ENCODE measurements around the gene TREML1. TPM values are rescaled to one million over a fixed set of nuclear protein-coding genes. Genes with fewer than 3 reads are reported as not detected.
A peak's percentile ranks its signal among the peaks of the same experiment; 100 is the strongest.

TREML1 gene
- total and polyA plus RNA-seq, 2 of the 8 experiments (the other 6 are each of a cell fraction or from before 2014, with no cell fraction given): 0.08 TPM; not detected in 1

GRCh38 chr6:41182069-41183034 lies 28.2 kb upstream of the TREML1 start:
- H2BK120ac ChIP-seq (replicated peaks; ENCODE audit: low read depth, low read length): no peak overlapping the region
- no peaks in the 10 kb centered on the region; the same call in 1 of the 2 replicates for H3K23me2 ChIP-seq (ENCODE audit: low read depth, low read length)
- no peaks in the 10 kb centered on the region for H3K36me3 ChIP-seq (ENCODE audit: control insufficient read depth in 2 of 4, insufficient read depth in 4 of 4, low read length in 3 of 4)
- peaks cover 0 to 4% (median 0%) of the 10 kb centered on the region in 4 experiments; a peak in 1 of 7 replicates for H3K4me1 ChIP-seq (replicated peaks in 1 of 4; ENCODE audit: control insufficient read depth in 3 of 4, insufficient read depth in 4 of 4, low read length in 3 of 4)
- H4K91ac ChIP-seq (replicated peaks; ENCODE audit: insufficient read length, low read length): no peak overlapping the region
- H3K79me1 ChIP-seq (ENCODE audit: low read depth, low read length): no peaks in the 10 kb centered on the region
- H2BK12ac ChIP-seq (ENCODE audit: low read depth, low read length): no peak overlapping the region; the same call in 1 of the 2 replicates
- POLR2A ChIA-PET (ENCODE audit: partially characterized antibody): interaction anchor here (0.9 to 1.4 kb wide), 4 partner anchors 9 to 81 kb away, joined by 3 to 5 read pairs (median 4); no protein-coding TSS in a partner anchor
- no peak overlapping the region for H3K27ac ChIP-seq (ENCODE audit: low read depth, low read length)
- CTCF ChIA-PET (ENCODE audit: partially characterized antibody): interaction anchor here (0.5 to 5.0 kb wide), 49 partner anchors 8 to 1991 kb away, joined by 3 to 66 read pairs (median 4); partner anchors contain the start of genes TREM1, TREML1 and TREML4
- H2BK15ac ChIP-seq (ENCODE audit: low read length): no peak overlapping the region
- 94% methylated on average over 3 of the region's 4 CpGs; no CpG with 5 or more reads in 1 of the 2 experiments for WGBS, 2 experiments (ENCODE audit: extremely low coverage in 1 of 2, insufficient coverage in 1 of 2, insufficient read length in 1 of 2, insufficient replicate concordance in 2 of 2, low coverage in 1 of 2, low lambda C conversion rate in 2 of 2, missing lambda C conversion rate in 1 of 2)
- H3K4me3 ChIP-seq (ENCODE audit: extremely low read depth in 1 of 4, insufficient read depth in 2 of 4, low read depth in 3 of 4, low read length in 4 of 4): no peak overlapping the region
- H2AK5ac ChIP-seq (ENCODE audit: low read depth, low read length): no peak overlapping the region
- H4K5ac ChIP-seq (ENCODE audit: insufficient read length, low read depth, low read length): no peak overlapping the region
- H3K56ac ChIP-seq (replicated peaks; ENCODE audit: insufficient read length, low read depth, low read length): no peak overlapping the region
- FAIRE-seq (peak; percentile 98), DNase-seq (ENCODE audit: low read depth in 1 of 2, low spot score in 2 of 2) (peak in 1 of 2 experiments; percentile 53)
- H3K4me2 ChIP-seq (ENCODE audit: insufficient read depth in 1 of 2, low read depth in 2 of 2, low read length in 2 of 2): no peak overlapping the region
- peak overlapping the region; percentile 6; the same call in 1 of the 2 replicates for H4K8ac ChIP-seq (ENCODE audit: extremely low read depth, insufficient read depth, low read length)
- H3K4ac ChIP-seq (replicated peaks; ENCODE audit: insufficient read length, low read depth, low read length): no peak overlapping the region
- H4K20me1 ChIP-seq (replicated peaks in 1 of 2; ENCODE audit: control insufficient read depth in 1 of 2, insufficient read depth in 2 of 2, low read length in 2 of 2): no peaks in the 10 kb centered on the region
- no peak overlapping the region for H3K18ac ChIP-seq (ENCODE audit: extremely low read depth, low read length)
- H2BK20ac ChIP-seq (ENCODE audit: low read length): no peak overlapping the region
- no peaks in the 10 kb centered on the region for H3K9me3 ChIP-seq (ENCODE audit: insufficient read depth in 2 of 2, low read depth in 1 of 2, low read length in 1 of 2)
- no peak overlapping the region for H3K9ac ChIP-seq (replicated peaks in 1 of 4; ENCODE audit: extremely low read depth in 1 of 4, low read depth in 3 of 4, low read length in 3 of 4)
- no peak overlapping the region for H3K23ac ChIP-seq (ENCODE audit: insufficient read length)
- no peak overlapping the region for H3K14ac ChIP-seq (ENCODE audit: insufficient read length)
- H2BK5ac ChIP-seq (ENCODE audit: low read depth, low read length): no peak overlapping the region
- peak overlapping the region; percentile 98 for H2AFZ ChIP-seq (ENCODE audit: low read length)
- H3K27me3 ChIP-seq (replicated peaks in 1 of 4; ENCODE audit: control insufficient read depth in 3 of 4, extremely low read depth in 1 of 4, insufficient read depth in 3 of 4, low read length in 3 of 4): no peaks in the 10 kb centered on the region
- no peaks in the 10 kb centered on the region for H3K79me2 ChIP-seq (ENCODE audit: control insufficient read depth in 1 of 2, insufficient read depth in 2 of 2, low read length in 2 of 2)
- peak; percentile 54; the same call in 1 of the 2 replicates for TF ChIP-seq MAX (IDR thresholded peaks at IDR 0.05)
- TF ChIP-seq SIN3A (conservative IDR thresholded peaks at IDR 0.05 in 1 of 2, IDR thresholded peaks at IDR 0.05 in 1 of 2; ENCODE audit: low read depth in 1 of 2, low read length in 2 of 2): no peak
- no peak for TF ChIP-seq CREB1 (IDR thresholded peaks at IDR 0.05)
- peak; percentile 17 to 90 (median 73) for TF ChIP-seq CTCF (IDR thresholded peaks at IDR 0.05; ENCODE audit: control extremely low read depth in 1 of 3, insufficient read depth in 1 of 3, low read depth in 1 of 3, low read length in 3 of 3)
- peak; percentile 29; the same call in 1 of the 2 replicates for TF ChIP-seq USF2 (IDR thresholded peaks at IDR 0.05; ENCODE audit: low read length)
